Measurements from ENCODE around the gene MRPL28. TPM values are rescaled to one million over a fixed set of nuclear protein-coding genes. Genes with fewer than 3 reads are reported as not detected.
"Not testable (repeated sequence)": the region's sequence is repeated elsewhere in the genome, so short reads cannot be mapped to it uniquely, and the experiment has no call there.

Gene MRPL28
- total RNA-seq, 1 experiment from 2014 or later = 38.1 TPM

- not testable (repeated sequence) for H3K9me2 ChIP-seq (replicated peaks; ENCODE audit: insufficient read depth, low read length); DNase-seq; H3K9ac ChIP-seq (ENCODE audit: low read length); H4K20me1 ChIP-seq (ENCODE audit: insufficient read depth, low read depth, low read length); H3K9me3 ChIP-seq (ENCODE audit: low read length); H3K4me3 ChIP-seq (ENCODE audit: low read length); H3K4me2 ChIP-seq (ENCODE audit: low read depth, low read length, poor library complexity, severe bottlenecking); H2AFZ ChIP-seq (ENCODE audit: low read length); H3K27ac ChIP-seq (ENCODE audit: low read length); H3K36me3 ChIP-seq (ENCODE audit: insufficient read depth, low read length); H3K27me3 ChIP-seq (ENCODE audit: low read length)
- H3K79me2 ChIP-seq (ENCODE audit: low read length) = peaks cover 13% of the 10 kb centered on the region
- peaks cover 20% of the 10 kb centered on the region for H3K4me1 ChIP-seq (ENCODE audit: low read length)
Observed at GRCh38 chr16:378113-378820, 7.9 kb upstream of the MRPL28 start.

- Histone ChIP-seq H3K9ac (ENCODE audit: low read length) (no peak overlapping the region), H3K9me2 (replicated peaks; ENCODE audit: insufficient read depth, low read length) (no peaks in the 10 kb centered on the region), H3K79me2 (ENCODE audit: low read length) (peaks cover 13% of the 10 kb centered on the region), H3K36me3 (ENCODE audit: insufficient read depth, low read length) (no peaks in the 10 kb centered on the region), H3K27ac (ENCODE audit: low read length) (no peak overlapping the region), H3K4me3 (ENCODE audit: low read length) (no peak overlapping the region), H3K4me2 (ENCODE audit: low read depth, low read length, poor library complexity, severe bottlenecking) (no peak overlapping the region), H3K9me3 (ENCODE audit: low read length) (no peaks in the 10 kb centered on the region), H4K20me1 (ENCODE audit: insufficient read depth, low read depth, low read length) (no peaks in the 10 kb centered on the region; the same call in 1 of the 2 replicates), H3K27me3 (ENCODE audit: low read length) (no peaks in the 10 kb centered on the region), H2AFZ (ENCODE audit: low read length) (no peak overlapping the region), H3K4me1 (ENCODE audit: low read length) (peaks cover 12% of the 10 kb centered on the region)
- DNase-seq = no peak
Observed at GRCh38 chr16:377419-377951, 7.1 kb upstream of the MRPL28 start.

GRCh38 chr16:376817-377418, 6.6 kb upstream of the MRPL28 start:
- peaks cover 13% of the 10 kb centered on the region for H3K79me2 ChIP-seq (ENCODE audit: low read length)
- H3K4me2 ChIP-seq (ENCODE audit: low read depth, low read length, poor library complexity, severe bottlenecking) = no peak overlapping the region
- H3K4me3 ChIP-seq (ENCODE audit: low read length) = no peak overlapping the region
- no peaks in the 10 kb centered on the region for H3K9me3 ChIP-seq (ENCODE audit: low read length)
- peaks cover 8% of the 10 kb centered on the region for H3K4me1 ChIP-seq (ENCODE audit: low read length)
- H3K27ac ChIP-seq (ENCODE audit: low read length) = no peak overlapping the region
- no peaks in the 10 kb centered on the region for H3K36me3 ChIP-seq (ENCODE audit: insufficient read depth, low read length)
- DNase-seq = no peak
- H3K9me2 ChIP-seq (replicated peaks; ENCODE audit: insufficient read depth, low read length) = no peaks in the 10 kb centered on the region
- no peaks in the 10 kb centered on the region; the same call in 1 of the 2 replicates for H4K20me1 ChIP-seq (ENCODE audit: insufficient read depth, low read depth, low read length)
- H2AFZ ChIP-seq (ENCODE audit: low read length) = no peak overlapping the region
- no peaks in the 10 kb centered on the region for H3K27me3 ChIP-seq (ENCODE audit: low read length)
- H3K9ac ChIP-seq (ENCODE audit: low read length) = no peak overlapping the region

- Histone ChIP-seq H3K4me1 (ENCODE audit: low read length) (peaks cover 16% of the 10 kb centered on the region), H4K20me1 (ENCODE audit: insufficient read depth, low read depth, low read length) (no peaks in the 10 kb centered on the region; the same call in 1 of the 2 replicates), H3K9ac (ENCODE audit: low read length) (no peak overlapping the region), H3K4me2 (ENCODE audit: low read depth, low read length, poor library complexity, severe bottlenecking) (no peak overlapping the region), H3K36me3 (ENCODE audit: insufficient read depth, low read length) (no peaks in the 10 kb centered on the region), H3K4me3 (ENCODE audit: low read length) (no peak overlapping the region), H3K79me2 (ENCODE audit: low read length) (peaks cover 12% of the 10 kb centered on the region), H3K9me3 (ENCODE audit: low read length) (no peaks in the 10 kb centered on the region), H2AFZ (ENCODE audit: low read length) (no peak overlapping the region), H3K27me3 (ENCODE audit: low read length) (no peaks in the 10 kb centered on the region), H3K9me2 (replicated peaks; ENCODE audit: insufficient read depth, low read length) (no peaks in the 10 kb centered on the region), H3K27ac (ENCODE audit: low read length) (no peak overlapping the region)
- DNase-seq = no peak
Observed at GRCh38 chr16:375927-376816, 5.8 kb upstream of the MRPL28 start.

GRCh38 chr16:375212-375611, 4.9 kb upstream of the MRPL28 start:
- Histone ChIP-seq H3K4me1 (ENCODE audit: low read length) (peaks cover 15% of the 10 kb centered on the region), H3K4me2 (ENCODE audit: low read depth, low read length, poor library complexity, severe bottlenecking) (no peak overlapping the region), H3K79me2 (ENCODE audit: low read length) (0 out of 2 replicates have a peak, but pooled peaks cover 3% of the 10 kb centered on the region), H3K9ac (ENCODE audit: low read length) (no peak overlapping the region), H3K36me3 (ENCODE audit: insufficient read depth, low read length) (no peaks in the 10 kb centered on the region), H3K4me3 (ENCODE audit: low read length) (no peak overlapping the region), H2AFZ (ENCODE audit: low read length) (no peak overlapping the region), H4K20me1 (ENCODE audit: insufficient read depth, low read depth, low read length) (no peaks in the 10 kb centered on the region), H3K9me2 (replicated peaks; ENCODE audit: insufficient read depth, low read length) (no peaks in the 10 kb centered on the region), H3K27me3 (ENCODE audit: low read length) (no peaks in the 10 kb centered on the region), H3K27ac (ENCODE audit: low read length) (no peak overlapping the region), H3K9me3 (ENCODE audit: low read length) (no peaks in the 10 kb centered on the region)
- DNase-seq = no peak

GRCh38 chr16:374616-374926, 4.2 kb upstream of the MRPL28 start:
- H3K4me1 ChIP-seq (ENCODE audit: low read length) = peaks cover 19% of the 10 kb centered on the region
- no peak overlapping the region for H3K9ac ChIP-seq (ENCODE audit: low read length)
- no peak overlapping the region for H3K4me2 ChIP-seq (ENCODE audit: low read depth, low read length, poor library complexity, severe bottlenecking)
- no peak overlapping the region for H3K27ac ChIP-seq (ENCODE audit: low read length)
- no peak for DNase-seq
- H3K27me3 ChIP-seq (ENCODE audit: low read length) = no peaks in the 10 kb centered on the region
- H4K20me1 ChIP-seq (ENCODE audit: insufficient read depth, low read depth, low read length) = no peaks in the 10 kb centered on the region
- H3K9me2 ChIP-seq (replicated peaks; ENCODE audit: insufficient read depth, low read length) = no peaks in the 10 kb centered on the region
- no peak overlapping the region for H2AFZ ChIP-seq (ENCODE audit: low read length)
- no peak overlapping the region for H3K4me3 ChIP-seq (ENCODE audit: low read length)
- no peaks in the 10 kb centered on the region; the same call in 1 of the 2 replicates for H3K79me2 ChIP-seq (ENCODE audit: low read length)
- H3K9me3 ChIP-seq (ENCODE audit: low read length) = no peaks in the 10 kb centered on the region
- no peaks in the 10 kb centered on the region for H3K36me3 ChIP-seq (ENCODE audit: insufficient read depth, low read length)

GRCh38 chr16:373848-374615, 3.7 kb upstream of the MRPL28 start:
- H3K4me2 ChIP-seq (ENCODE audit: low read depth, low read length, poor library complexity, severe bottlenecking) = no peak overlapping the region
- no peak overlapping the region for H2AFZ ChIP-seq (ENCODE audit: low read length)
- no peaks in the 10 kb centered on the region for H3K9me2 ChIP-seq (replicated peaks; ENCODE audit: insufficient read depth, low read length)
- no peak overlapping the region for H3K27ac ChIP-seq (ENCODE audit: low read length)
- H3K9ac ChIP-seq (ENCODE audit: low read length) = no peak overlapping the region
- no peak for DNase-seq
- no peak overlapping the region for H3K4me3 ChIP-seq (ENCODE audit: low read length)
- H3K4me1 ChIP-seq (ENCODE audit: low read length) = peaks cover 24% of the 10 kb centered on the region
- H3K9me3 ChIP-seq (ENCODE audit: low read length) = no peaks in the 10 kb centered on the region
- H3K36me3 ChIP-seq (ENCODE audit: insufficient read depth, low read length) = peaks cover under 1% of the 10 kb centered on the region; the same call in 1 of the 2 replicates
- H3K79me2 ChIP-seq (ENCODE audit: low read length) = no peaks in the 10 kb centered on the region; the same call in 1 of the 2 replicates
- no peaks in the 10 kb centered on the region for H4K20me1 ChIP-seq (ENCODE audit: insufficient read depth, low read depth, low read length)
- H3K27me3 ChIP-seq (ENCODE audit: low read length) = no peaks in the 10 kb centered on the region
